H1 (cell line): ENCODE data around the gene RNF130. TPM values are rescaled to one million over a fixed set of nuclear protein-coding genes. Genes with fewer than 3 reads are reported as not detected.
A peak's percentile ranks its signal among the peaks of the same experiment; 100 is the strongest.

ENCODE experiments used
- CTCF ChIA-PET: fragments of 300-600 bp; sonication (Branson Sonifier 250); formaldehyde crosslinking; loops from one replicate; lab custom pipeline; 2021; ENCODE audit not compliant: partially characterized antibody; lab: Charles Lee
- POLR2A ChIA-PET: fragments of 300-600 bp; sonication (Branson Sonifier 250); formaldehyde crosslinking; loops from one replicate; lab custom pipeline; 2021; ENCODE audit warnings: inconsistent platforms; ENCODE audit not compliant: partially characterized antibody; lab: Charles Lee
- DNase-seq, 2 experiments: peaks; one replicate each; pipeline versions ENCODE4 v3.0.0 to v3.0.0-alpha.2; 2010 to 2022; ENCODE audit warnings: low spot score in 2 of 2, low read depth in 1 of 2, mixed read lengths in 1 of 2
- FAIRE-seq: peaks from 2 replicates; lab custom pipeline; 2011; peaks lifted over from hg19 to GRCh38; lab: Jason Lieb, UNC
- H2AFZ ChIP-seq: 2 replicates; pipeline ENCODE4 v1.8.1; 2012; ENCODE audit warnings: low read length, inconsistent platforms
- H2AK5ac ChIP-seq: 2 replicates; pipeline ENCODE4 v1.6.1; 2013; ENCODE audit warnings: low read depth, low read length
- H2BK120ac ChIP-seq: replicated peaks from 2 replicates; pipeline ENCODE3; 2013; ENCODE audit warnings: low read depth, low read length, inconsistent platforms
- H2BK12ac ChIP-seq: 2 replicates; pipeline ENCODE4 v1.6.1; 2013; ENCODE audit warnings: low read depth, low read length
- H2BK15ac ChIP-seq: 2 replicates; pipeline ENCODE4 v1.6.1; 2013; ENCODE audit warnings: low read length
- H2BK20ac ChIP-seq: 2 replicates; pipeline ENCODE4 v1.6.1; 2013; ENCODE audit warnings: low read length
- H2BK5ac ChIP-seq: 2 replicates; pipeline ENCODE4 v1.6.1; 2013; ENCODE audit warnings: low read depth, low read length
- H3K14ac ChIP-seq: 2 replicates; pipeline ENCODE4 v1.6.1; 2013; ENCODE audit warnings: inconsistent platforms; ENCODE audit not compliant: insufficient read length
- H3K18ac ChIP-seq: 2 replicates; pipeline ENCODE4 v1.6.1; 2013; ENCODE audit warnings: low read length; ENCODE audit errors: extremely low read depth
- H3K23ac ChIP-seq: 2 replicates; pipeline ENCODE4 v1.6.1; 2013; ENCODE audit warnings: inconsistent platforms; ENCODE audit not compliant: insufficient read length
- H3K23me2 ChIP-seq: 2 replicates; pipeline ENCODE4 v1.6.1; 2013; ENCODE audit warnings: low read depth, low read length
- H3K27ac ChIP-seq: 2 replicates; pipeline ENCODE4 v1.6.1; 2011; ENCODE audit warnings: low read depth, low read length, inconsistent platforms
- H3K27me3 ChIP-seq, 4 experiments: replicated peaks in 1 of 4; 1 replicate in 1 of 4; 2 replicates in 3 of 4; pipeline versions ENCODE4 v1.6.1 to v1.8.1; 2011 to 2013; ENCODE audit warnings: low read length in 3 of 4, mild to moderate bottlenecking in 3 of 4, inconsistent platforms in 2 of 4, mixed read lengths in 2 of 4, moderate library complexity in 1 of 4; ENCODE audit not compliant: control insufficient read depth in 3 of 4, insufficient read depth in 3 of 4; ENCODE audit errors: extremely low read depth in 1 of 4
- H3K36me3 ChIP-seq, 4 experiments: 2 replicates each; pipeline versions ENCODE4 v1.6.1 to v1.8.1; 2011 to 2013; ENCODE audit warnings: mild to moderate bottlenecking in 4 of 4, low read length in 3 of 4, moderate library complexity in 2 of 4, control low read depth in 1 of 4, inconsistent platforms in 1 of 4; ENCODE audit not compliant: insufficient read depth in 4 of 4, control insufficient read depth in 2 of 4
- H3K4ac ChIP-seq: replicated peaks from 2 replicates; pipeline ENCODE3; 2013; ENCODE audit warnings: low read length, low read depth, mixed read lengths, inconsistent platforms; ENCODE audit not compliant: insufficient read length
- H3K4me1 ChIP-seq, 4 experiments: replicated peaks in 1 of 4; 1 replicate in 1 of 4; 2 replicates in 3 of 4; pipeline versions ENCODE4 v1.6.1 to v1.8.1; 2011 to 2013; ENCODE audit warnings: low read length in 3 of 4, inconsistent platforms in 2 of 4, mixed read lengths in 1 of 4; ENCODE audit not compliant: insufficient read depth in 4 of 4, control insufficient read depth in 3 of 4
- H3K4me2 ChIP-seq, 2 experiments: 2 replicates each; pipeline versions ENCODE4 v1.6.1 to v1.8.1; 2011 to 2013; ENCODE audit warnings: low read depth in 2 of 2, low read length in 2 of 2, control low read depth in 1 of 2, inconsistent platforms in 1 of 2, mild to moderate bottlenecking in 1 of 2; ENCODE audit not compliant: insufficient read depth in 1 of 2
- H3K4me3 ChIP-seq, 4 experiments: fragments of 200-600, 300-600 bp in 1 of 4; sonication (generic), shearing (Covaris generic), sonication (Bioruptor Twin) in 1 of 4; 2 replicates each; pipeline versions ENCODE4 v1.5.1 to v1.8.1; 2011 to 2016; ENCODE audit warnings: low read length in 4 of 4, low read depth in 3 of 4, control low read depth in 2 of 4, inconsistent platforms in 2 of 4, mild to moderate bottlenecking in 2 of 4, mixed read lengths in 1 of 4, moderate library complexity in 1 of 4; ENCODE audit not compliant: insufficient read depth in 2 of 4; ENCODE audit errors: extremely low read depth in 1 of 4
- H3K56ac ChIP-seq: replicated peaks from 2 replicates; pipeline ENCODE3; 2013; ENCODE audit warnings: low read depth, mild to moderate bottlenecking, mixed read lengths, low read length, inconsistent platforms; ENCODE audit not compliant: insufficient read length
- H3K79me1 ChIP-seq: 2 replicates; pipeline ENCODE4 v1.6.1; 2013; ENCODE audit warnings: low read depth, low read length, control low read depth
- H3K79me2 ChIP-seq, 2 experiments: 2 replicates each; pipeline versions ENCODE4 v1.6.1 to v1.8.1; 2012 to 2013; ENCODE audit warnings: low read length in 2 of 2, mild to moderate bottlenecking in 2 of 2, inconsistent platforms in 1 of 2; ENCODE audit not compliant: insufficient read depth in 2 of 2, control insufficient read depth in 1 of 2
- H3K9ac ChIP-seq, 4 experiments: replicated peaks in 1 of 4; 1 replicate in 1 of 4; 2 replicates in 3 of 4; pipeline versions ENCODE4 v1.6.1 to v1.8.1; 2011 to 2013; ENCODE audit warnings: low read depth in 3 of 4, low read length in 3 of 4, control low read depth in 2 of 4, mild to moderate bottlenecking in 2 of 4, moderate library complexity in 2 of 4, inconsistent platforms in 1 of 4; ENCODE audit errors: extremely low read depth in 1 of 4
- H3K9me3 ChIP-seq, 2 experiments: 2 replicates each; pipeline versions ENCODE4 v1.6.1 to v1.8.1; 2012 to 2013; ENCODE audit warnings: mild to moderate bottlenecking in 2 of 2, moderate library complexity in 2 of 2, control low read depth in 1 of 2, inconsistent platforms in 1 of 2, low read depth in 1 of 2, low read length in 1 of 2, mixed read lengths in 1 of 2; ENCODE audit not compliant: insufficient read depth in 2 of 2
- H4K20me1 ChIP-seq, 2 experiments: replicated peaks in 1 of 2; 2 replicates each; pipeline versions ENCODE3 to v1.8.1; 2011 to 2013; ENCODE audit warnings: inconsistent platforms in 2 of 2, low read length in 2 of 2, mild to moderate bottlenecking in 1 of 2; ENCODE audit not compliant: insufficient read depth in 2 of 2, control insufficient read depth in 1 of 2
- H4K5ac ChIP-seq: 2 replicates; pipeline ENCODE4 v1.6.1; 2013; ENCODE audit warnings: low read length, low read depth, mixed read lengths, inconsistent platforms; ENCODE audit not compliant: insufficient read length
- H4K8ac ChIP-seq: 2 replicates; pipeline ENCODE4 v1.8.0; 2013; ENCODE audit warnings: mild to moderate bottlenecking, moderate library complexity, low read length, inconsistent platforms; ENCODE audit not compliant: insufficient read depth; ENCODE audit errors: extremely low read depth
- H4K91ac ChIP-seq: replicated peaks from 2 replicates; pipeline ENCODE3; 2013; ENCODE audit warnings: low read length, mixed read lengths, inconsistent platforms; ENCODE audit not compliant: insufficient read length
- BRCA1 ChIP-seq: IDR thresholded peaks from 2 replicates; pipeline ENCODE4 v1.6.1; 2012; ENCODE audit warnings: low read depth, low read length, improper control_type of control experiment
- EZH2 ChIP-seq: fragments of 200-600 bp; sonication (generic); IDR thresholded peaks from 2 replicates; pipeline ENCODE4 v1.7.1; 2012; ENCODE audit warnings: low read depth, mild to moderate bottlenecking, moderate library complexity, low read length, inconsistent platforms; ENCODE audit not compliant: severe bottlenecking
- HDAC2 ChIP-seq, 2 experiments: fragments of 300-600 bp in 1 of 2; sonication (generic) in 1 of 2; IDR thresholded peaks; 2 replicates each; pipeline ENCODE4 v1.6.1; 2011 to 2012; ENCODE audit warnings: low read depth in 2 of 2, low read length in 2 of 2, mild to moderate bottlenecking in 2 of 2, moderate library complexity in 2 of 2, borderline replicate concordance in 1 of 2, inconsistent platforms in 1 of 2
- KDM1A ChIP-seq: fragments of 200-600, 300-600 bp; sonication (generic); IDR thresholded peaks from 2 replicates; pipeline ENCODE4 v1.7.1; 2016; ENCODE audit warnings: mild to moderate bottlenecking, low read length, borderline replicate concordance
- KDM5A ChIP-seq: fragments of 200-600 bp; IDR thresholded peaks from 2 replicates; pipeline ENCODE4 v1.7.1; 2012; ENCODE audit warnings: mild to moderate bottlenecking, low read length, inconsistent platforms, mixed read lengths
- NANOG ChIP-seq: IDR thresholded peaks from 2 replicates; pipeline ENCODE4 v1.6.1; 2011; ENCODE audit warnings: low read length, low read depth, mild to moderate bottlenecking, inconsistent platforms; ENCODE audit not compliant: insufficient read depth, poor library complexity, severe bottlenecking
- PHF8 ChIP-seq: fragments of 200-600 bp; sonication (generic); conservative IDR thresholded peaks from 2 replicates; pipeline ENCODE4 v1.7.1; 2012; ENCODE audit warnings: low read depth, mild to moderate bottlenecking, inconsistent platforms, low read length, moderate library complexity
- POLR2A ChIP-seq, 2 experiments: IDR thresholded peaks; 1 replicate in 1 of 2; 2 replicates in 1 of 2; pipeline ENCODE4 v1.6.1; 2011; ENCODE audit warnings: low read depth in 2 of 2, low read length in 2 of 2, mild to moderate bottlenecking in 2 of 2; ENCODE audit errors: control extremely low read depth in 1 of 2
- SIN3A ChIP-seq, 2 experiments: IDR thresholded peaks in 1 of 2; conservative IDR thresholded peaks in 1 of 2; 2 replicates each; pipeline ENCODE4 v1.6.1; 2011 to 2012; ENCODE audit warnings: low read length in 2 of 2, improper control_type of control experiment in 1 of 2, low read depth in 1 of 2, mild to moderate bottlenecking in 1 of 2
- SP2 ChIP-seq: IDR thresholded peaks from 2 replicates; pipeline ENCODE4 v1.6.1; 2012; ENCODE audit warnings: mild to moderate bottlenecking, low read length, inconsistent platforms
- SP4 ChIP-seq: IDR thresholded peaks from 2 replicates; pipeline ENCODE4 v1.6.1; 2012; ENCODE audit warnings: low read length, inconsistent platforms
- TBP ChIP-seq: IDR thresholded peaks from 2 replicates; pipeline ENCODE4 v1.6.1; 2011; ENCODE audit warnings: low read depth, low read length, improper control_type of control experiment
- ZNF274 ChIP-seq: IDR thresholded peaks from 2 replicates; pipeline ENCODE4 v1.7.0; 2012; ENCODE audit warnings: low read length, borderline replicate concordance; ENCODE audit errors: extremely low read depth
- WGBS, 2 experiments: shearing (Covaris generic) in 1 of 2; methylation state at CpG; one replicate each; pipeline versions ENCODE4 v1.1.6 to v1.1.7; 2013 to 2015; ENCODE audit warnings: low lambda C conversion rate in 2 of 2, mixed read lengths in 2 of 2, inconsistent platforms in 1 of 2, low coverage in 1 of 2, missing lambda C conversion rate in 1 of 2; ENCODE audit not compliant: insufficient replicate concordance in 2 of 2, insufficient coverage in 1 of 2, insufficient read length in 1 of 2; ENCODE audit errors: extremely low coverage in 1 of 2, missing lambda C conversion rate in 1 of 2; 5-methylcytosine and 5-hydroxymethylcytosine counted together
- polyA plus RNA-seq, 7 experiments: library from polyadenylated mRNA; depleted of rRNA in 3 of 7; stranded (reverse) in 5 of 7; unstranded in 2 of 7; fragments of >200 nt in 5 of 7; fragments of 200-250 nt in 2 of 7; gene quantifications; 1 replicate in 5 of 7; 2 replicates in 1 of 7; 4 replicates in 1 of 7; pipeline versions ENCODE4 v1.2.1 to v1.2.3, GENCODE V29; 2011 to 2013; ENCODE audit warnings: missing spikeins in 2 of 7, mixed read lengths in 2 of 7
- total RNA-seq: library from RNA; stranded (reverse); fragmentation: NEBNext Ultra II Directional; extraction: Animal tissue kit (Norgen Biotek cat#: 25700); gene quantifications from 2 replicates; pipeline ENCODE4 v1.2.1, GENCODE V29; 2021

The RNF130 gene
- total and polyA plus RNA-seq, 2 of the 8 experiments (the other 6 are each of a cell fraction or from before 2014, with no cell fraction given) = 65.1 to 70.0 TPM

GRCh38 chr5:180113660-180114303 lies 42.2 kb upstream of the RNF130 start:
- H3K27me3 ChIP-seq = no peaks in the 10 kb centered on the region
- no peak overlapping the region for H3K4me3 ChIP-seq
- ChIA-PET CTCF (no interaction called here), POLR2A (no interaction called here)
- no peak overlapping the region for H3K4me2 ChIP-seq
- no peak overlapping the region for H3K9ac ChIP-seq
- peaks cover 0 to 4% of the 10 kb centered on the region in 2 experiments for H4K20me1 ChIP-seq
- H3K36me3 ChIP-seq = no peaks in the 10 kb centered on the region
- no peak overlapping the region for H2AK5ac ChIP-seq
- no peak overlapping the region for H3K27ac ChIP-seq
- H2BK15ac ChIP-seq = no peak overlapping the region
- H2BK120ac ChIP-seq = no peak overlapping the region
- no peak overlapping the region for H2BK5ac ChIP-seq
- H4K91ac ChIP-seq = no peak overlapping the region
- no peak overlapping the region for H3K56ac ChIP-seq
- H3K79me2 ChIP-seq = no peaks in the 10 kb centered on the region
- DNase-seq (no peak), FAIRE-seq (no peak)
- no peak overlapping the region for H3K18ac ChIP-seq
- H3K4me1 ChIP-seq = peaks cover 0 to 4% (median 0%) of the 10 kb centered on the region in 4 experiments; a peak in 3 of 7 replicates
- no peaks in the 10 kb centered on the region for H3K9me3 ChIP-seq
- H3K14ac ChIP-seq = no peak overlapping the region
- H3K79me1 ChIP-seq = no peaks in the 10 kb centered on the region
- 0 out of 2 replicates have a peak overlapping the region, but pooled peaks have one; percentile 3 for H2BK20ac ChIP-seq
- H4K8ac ChIP-seq = no peak overlapping the region; the same call in 1 of the 2 replicates
- H2BK12ac ChIP-seq = no peak overlapping the region
- WGBS, 2 experiments = 91 to 100% methylated on average over 3 to 15 of the region's 23 CpGs
- no peak overlapping the region for H4K5ac ChIP-seq
- H3K4ac ChIP-seq = no peak overlapping the region
- no peaks in the 10 kb centered on the region for H3K23me2 ChIP-seq
- H2AFZ ChIP-seq = no peak overlapping the region
- no peak overlapping the region for H3K23ac ChIP-seq
- no peak for TF ChIP-seq SP2
- no peak for TF ChIP-seq SP4
- TF ChIP-seq SIN3A (conservative IDR thresholded peaks at IDR 0.05 in 1 of 2, IDR thresholded peaks at IDR 0.05 in 1 of 2; ENCODE audit: low read depth in 1 of 2, low read length in 2 of 2) = no peak
- no peak for TF ChIP-seq EZH2
- no peak for TF ChIP-seq ZNF274
- no peak for TF ChIP-seq HDAC2 (IDR thresholded peaks at IDR 0.05; ENCODE audit: borderline replicate concordance in 1 of 2, low read depth in 2 of 2, low read length in 2 of 2)
- no peak for TF ChIP-seq KDM5A
- TF ChIP-seq TBP = no peak
- no peak for TF ChIP-seq POLR2A (IDR thresholded peaks at IDR 0.05; ENCODE audit: control extremely low read depth in 1 of 2, low read depth in 2 of 2, low read length in 2 of 2)
- no peak for TF ChIP-seq PHF8
- TF ChIP-seq BRCA1 = no peak
- TF ChIP-seq NANOG = no peak
- TF ChIP-seq KDM1A = no peak
